ENCODE measurements around the gene USP25. TPM values are rescaled to one million over a fixed set of nuclear protein-coding genes. Genes with fewer than 3 reads are reported as not detected.
"Not testable (repeated sequence)": the region's sequence is repeated elsewhere in the genome, so short reads cannot be mapped to it uniquely, and the experiment has no call there.

Gene USP25
- polyA plus RNA-seq, 4 donors = 8.1 to 22.8 (median 8.9) TPM

DNA sequence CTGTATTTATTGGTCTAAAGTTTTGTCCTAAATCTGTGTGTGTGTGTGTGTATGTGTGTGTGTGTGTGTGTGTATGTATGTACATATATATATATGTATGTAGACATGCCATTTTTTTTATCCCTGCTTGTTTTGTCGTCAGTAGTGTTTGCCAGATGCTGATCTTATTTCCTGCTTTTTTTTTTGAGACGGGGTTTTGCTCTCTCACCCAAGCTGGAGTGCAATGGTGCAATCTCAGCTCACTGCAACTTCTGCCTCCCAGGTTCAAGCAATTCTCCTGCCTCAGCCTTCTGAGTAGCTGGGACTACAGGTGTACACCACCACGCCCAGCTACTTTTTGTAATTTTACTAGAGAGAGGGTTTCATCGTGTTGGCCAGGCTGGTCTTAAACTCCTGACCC, 6.1 kb downstream of the USP25 start:
- peaks cover 7 to 15% (median 9%) of the 10 kb centered on the region in 3 donors for H3K4me1 ChIP-seq (ENCODE audit: control insufficient read depth in 3 of 3, insufficient read depth in 2 of 3, low read depth in 1 of 3, low read length in 2 of 3)
- DNase-seq; FAIRE-seq; H3K27me3 ChIP-seq (ENCODE audit: control insufficient read depth in 3 of 3, insufficient read depth in 3 of 3, low read length in 3 of 3); H3K36me3 ChIP-seq (ENCODE audit: control insufficient read depth in 3 of 3, insufficient read depth in 2 of 3, low read depth in 1 of 3, low read length in 3 of 3); H3K4me3 ChIP-seq (ENCODE audit: low read depth in 1 of 3, low read length in 3 of 3); H3K27ac ChIP-seq (ENCODE audit: low read depth in 1 of 3, low read length in 2 of 3); H3K9me3 ChIP-seq (ENCODE audit: control insufficient read depth in 2 of 2, insufficient read depth in 1 of 2, low read depth in 1 of 2, low read length in 1 of 2): not testable (repeated sequence)
- WGBS, 3 donors = 10 to 34% (median 31%) methylated on average over 4 of the region's 4 CpGs

DNA sequence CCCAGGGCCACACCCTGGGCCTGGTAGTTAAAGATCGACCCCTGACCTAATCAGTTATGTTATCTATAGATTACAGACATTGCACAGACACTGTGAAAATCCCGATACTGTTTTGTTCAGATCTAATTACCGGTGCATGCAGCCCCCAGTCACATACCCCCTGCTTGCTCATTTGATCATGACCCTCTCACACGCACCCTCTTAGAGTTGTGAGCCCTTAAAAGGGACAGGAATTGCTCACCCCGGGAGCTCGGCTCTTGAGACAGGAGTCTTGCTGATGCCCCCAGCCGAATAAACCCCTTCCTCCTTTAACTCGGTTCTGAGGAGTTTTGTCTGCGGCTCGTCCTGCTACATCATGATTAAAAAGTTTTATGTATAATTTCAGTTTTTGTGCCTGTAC, 9.0 kb downstream of the USP25 start:
- FAIRE-seq; H3K9me3 ChIP-seq (ENCODE audit: control insufficient read depth in 2 of 2, insufficient read depth in 1 of 2, low read depth in 1 of 2, low read length in 1 of 2); DNase-seq; H3K4me3 ChIP-seq (ENCODE audit: low read depth in 1 of 3, low read length in 3 of 3); H3K27me3 ChIP-seq (ENCODE audit: control insufficient read depth in 3 of 3, insufficient read depth in 3 of 3, low read length in 3 of 3); H3K27ac ChIP-seq (ENCODE audit: low read depth in 1 of 3, low read length in 2 of 3): not testable (repeated sequence)
- peaks cover 4 to 21% (median 7%) of the 10 kb centered on the region in 3 donors for H3K4me1 ChIP-seq (ENCODE audit: control insufficient read depth in 3 of 3, insufficient read depth in 2 of 3, low read depth in 1 of 3, low read length in 2 of 3)
- H3K36me3 ChIP-seq (ENCODE audit: control insufficient read depth in 3 of 3, insufficient read depth in 2 of 3, low read depth in 1 of 3, low read length in 3 of 3) = peaks cover 0 to 13% (median 0%) of the 10 kb centered on the region in 3 donors
- WGBS, 3 donors = 31 to 69% (median 42%) methylated on average over 10 of the region's 10 CpGs

GRCh38 chr21:15740383-15740782, 10.6 kb downstream of the USP25 start:
- H3K27me3 ChIP-seq (ENCODE audit: control insufficient read depth in 3 of 3, insufficient read depth in 3 of 3, low read length in 3 of 3) = no peaks in the 10 kb centered on the region
- FAIRE-seq (no peak), DNase-seq (no peak)
- no peak overlapping the region for H3K4me3 ChIP-seq (ENCODE audit: low read depth in 1 of 3, low read length in 3 of 3)
- 80 to 90% (median 88%) methylated on average over 3 of the region's 3 CpGs for WGBS, 3 donors
- peaks cover 4 to 20% (median 6%) of the 10 kb centered on the region in 3 donors for H3K4me1 ChIP-seq (ENCODE audit: control insufficient read depth in 3 of 3, insufficient read depth in 2 of 3, low read depth in 1 of 3, low read length in 2 of 3)
- H3K36me3 ChIP-seq (ENCODE audit: control insufficient read depth in 3 of 3, insufficient read depth in 2 of 3, low read depth in 1 of 3, low read length in 3 of 3) = peaks cover 0 to 20% (median 0%) of the 10 kb centered on the region in 3 donors
- H3K9me3 ChIP-seq (ENCODE audit: control insufficient read depth in 2 of 2, insufficient read depth in 1 of 2, low read depth in 1 of 2, low read length in 1 of 2) = peaks cover 0 to 4% of the 10 kb centered on the region in 2 donors
- no peak overlapping the region for H3K27ac ChIP-seq (ENCODE audit: low read depth in 1 of 3, low read length in 2 of 3)

- Histone ChIP-seq H3K27me3 (ENCODE audit: control insufficient read depth in 3 of 3, insufficient read depth in 3 of 3, low read length in 3 of 3) (no peaks in the 10 kb centered on the region), H3K4me3 (ENCODE audit: low read depth in 1 of 3, low read length in 3 of 3) (no peak overlapping the region), H3K36me3 (ENCODE audit: control insufficient read depth in 3 of 3, insufficient read depth in 2 of 3, low read depth in 1 of 3, low read length in 3 of 3) (peaks cover 0 to 20% (median 0%) of the 10 kb centered on the region in 3 donors), H3K27ac (ENCODE audit: low read depth in 1 of 3, low read length in 2 of 3) (no peak overlapping the region), H3K4me1 (ENCODE audit: control insufficient read depth in 3 of 3, insufficient read depth in 2 of 3, low read depth in 1 of 3, low read length in 2 of 3) (peaks cover 4 to 16% (median 5%) of the 10 kb centered on the region in 3 donors), H3K9me3 (ENCODE audit: control insufficient read depth in 2 of 2, insufficient read depth in 1 of 2, low read depth in 1 of 2, low read length in 1 of 2) (peaks cover 0 to 4% of the 10 kb centered on the region in 2 donors)
- DNase-seq = no peak
- 66 to 73% (median 73%) methylated on average over 1 of the region's 1 CpG for WGBS, 3 donors
- no peak for FAIRE-seq
These were observed 11.7 kb downstream of the USP25 start for GRCh38 chr21:15741510-15741909.

DNA sequence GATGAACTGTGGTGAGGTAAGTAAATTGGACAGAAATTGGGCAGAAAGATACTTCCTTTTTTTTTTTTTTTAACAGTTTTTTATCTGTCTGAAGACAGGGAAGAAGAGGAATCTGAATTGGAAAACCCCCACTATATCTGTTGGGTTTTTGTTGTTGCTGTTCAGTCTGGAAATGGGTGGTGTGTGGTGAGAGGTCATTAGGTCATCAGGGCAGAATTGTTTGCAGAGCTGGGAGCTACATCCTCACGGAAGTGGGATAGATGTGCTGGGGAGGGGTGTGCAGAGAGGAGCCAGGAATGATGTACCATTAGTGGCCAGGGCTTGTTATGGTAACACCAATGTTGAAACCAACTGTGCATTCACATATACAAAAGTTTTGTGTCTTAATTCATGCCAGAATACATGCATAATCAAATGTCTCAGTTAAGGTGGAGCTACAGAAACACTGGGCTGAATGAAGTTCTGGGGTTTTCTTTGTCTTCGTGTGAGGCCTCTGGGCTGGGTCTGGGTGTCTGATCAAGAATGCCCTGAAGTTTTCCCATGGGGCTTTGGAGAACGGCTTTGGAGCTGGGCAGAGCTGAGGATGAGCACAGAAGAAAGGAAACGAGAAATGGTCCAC, 12.4 kb downstream of the USP25 start:
- Histone ChIP-seq H3K27me3 (ENCODE audit: control insufficient read depth in 3 of 3, insufficient read depth in 3 of 3, low read length in 3 of 3) (no peaks in the 10 kb centered on the region), H3K36me3 (ENCODE audit: control insufficient read depth in 3 of 3, insufficient read depth in 2 of 3, low read depth in 1 of 3, low read length in 3 of 3) (peaks cover 0 to 20% (median 0%) of the 10 kb centered on the region in 3 donors), H3K4me3 (ENCODE audit: low read depth in 1 of 3, low read length in 3 of 3) (no peak overlapping the region), H3K4me1 (ENCODE audit: control insufficient read depth in 3 of 3, insufficient read depth in 2 of 3, low read depth in 1 of 3, low read length in 2 of 3) (peaks cover 4 to 16% (median 5%) of the 10 kb centered on the region in 3 donors), H3K27ac (ENCODE audit: low read depth in 1 of 3, low read length in 2 of 3) (no peak overlapping the region), H3K9me3 (ENCODE audit: control insufficient read depth in 2 of 2, insufficient read depth in 1 of 2, low read depth in 1 of 2, low read length in 1 of 2) (peaks cover 0 to 4% of the 10 kb centered on the region in 2 donors)
- WGBS, 3 donors = 74 to 81% (median 78%) methylated on average over 4 of the region's 4 CpGs
- no peak for DNase-seq
- FAIRE-seq = no peak

- 98 to 99% (median 99%) methylated on average over 12 to 13 of the region's 13 CpGs for WGBS, 3 donors
- Histone ChIP-seq H3K4me1 (ENCODE audit: control insufficient read depth in 3 of 3, insufficient read depth in 2 of 3, low read depth in 1 of 3, low read length in 2 of 3) (peaks cover 4 to 16% (median 5%) of the 10 kb centered on the region in 3 donors), H3K27me3 (ENCODE audit: control insufficient read depth in 3 of 3, insufficient read depth in 3 of 3, low read length in 3 of 3) (no peaks in the 10 kb centered on the region), H3K4me3 (ENCODE audit: low read depth in 1 of 3, low read length in 3 of 3) (no peak overlapping the region), H3K9me3 (ENCODE audit: control insufficient read depth in 2 of 2, insufficient read depth in 1 of 2, low read depth in 1 of 2, low read length in 1 of 2) (peaks cover 0 to 4% of the 10 kb centered on the region in 2 donors), H3K36me3 (ENCODE audit: control insufficient read depth in 3 of 3, insufficient read depth in 2 of 3, low read depth in 1 of 3, low read length in 3 of 3) (peaks cover 0 to 20% (median 0%) of the 10 kb centered on the region in 3 donors), H3K27ac (ENCODE audit: low read depth in 1 of 3, low read length in 2 of 3) (no peak overlapping the region)
- DNase-seq (no peak), FAIRE-seq (no peak)
These were observed 12.9 kb downstream of the USP25 start for GRCh38 chr21:15742694-15743093.

DNA sequence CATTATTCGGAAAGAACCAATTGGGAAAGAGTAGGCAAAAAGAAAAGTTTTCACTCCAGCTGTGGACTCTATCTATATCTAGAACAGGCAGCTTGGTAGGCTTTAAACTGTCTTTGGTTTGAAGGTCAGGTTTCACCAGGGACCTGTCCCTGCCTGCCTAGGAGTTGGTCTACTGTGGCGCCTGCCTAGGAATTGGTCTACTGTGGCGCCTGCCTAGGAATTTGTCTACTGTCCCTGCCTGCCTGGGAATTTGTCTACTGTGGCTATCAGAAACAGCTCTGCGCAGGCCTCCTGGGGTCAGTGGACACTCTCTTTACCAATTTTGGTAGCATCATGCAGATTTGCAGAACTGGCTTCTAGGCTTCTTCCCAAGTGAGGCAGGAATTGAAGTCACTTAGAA, 13.8 kb downstream of the USP25 start:
- Histone ChIP-seq H3K4me3 (ENCODE audit: low read depth in 1 of 3, low read length in 3 of 3) (no peak overlapping the region), H3K27me3 (ENCODE audit: control insufficient read depth in 3 of 3, insufficient read depth in 3 of 3, low read length in 3 of 3) (no peaks in the 10 kb centered on the region), H3K9me3 (ENCODE audit: control insufficient read depth in 2 of 2, insufficient read depth in 1 of 2, low read depth in 1 of 2, low read length in 1 of 2) (peaks cover 0 to 4% of the 10 kb centered on the region in 2 donors), H3K27ac (ENCODE audit: low read depth in 1 of 3, low read length in 2 of 3) (no peak overlapping the region), H3K36me3 (ENCODE audit: control insufficient read depth in 3 of 3, insufficient read depth in 2 of 3, low read depth in 1 of 3, low read length in 3 of 3) (peaks cover 0 to 20% (median 0%) of the 10 kb centered on the region in 3 donors), H3K4me1 (ENCODE audit: control insufficient read depth in 3 of 3, insufficient read depth in 2 of 3, low read depth in 1 of 3, low read length in 2 of 3) (peaks cover 2 to 18% (median 8%) of the 10 kb centered on the region in 3 donors)
- WGBS, 3 donors = 97 to 99% (median 98%) methylated on average over 4 of the region's 4 CpGs
- no peak for FAIRE-seq
- DNase-seq = no peak

DNA sequence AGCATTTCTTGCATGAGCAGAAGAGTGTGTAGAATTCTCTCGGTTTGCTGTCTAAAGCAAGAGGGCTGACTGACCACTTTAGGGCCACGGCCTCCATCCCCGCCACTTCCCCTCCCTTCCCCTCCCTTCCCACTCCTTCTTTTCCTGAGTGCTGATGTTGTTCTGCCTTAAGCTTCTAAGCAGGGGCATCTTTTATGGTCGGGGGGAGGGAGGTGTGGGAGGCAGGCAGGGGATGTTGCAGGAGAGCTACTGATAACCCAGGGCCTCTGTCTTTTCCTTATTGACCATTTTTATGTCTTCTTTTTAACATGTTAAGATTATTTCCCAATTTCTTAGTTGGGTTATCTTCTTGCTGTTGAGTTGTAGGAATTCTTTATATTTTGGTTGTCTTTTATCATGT, 15.1 kb downstream of the USP25 start:
- H3K36me3 ChIP-seq (ENCODE audit: control insufficient read depth in 3 of 3, insufficient read depth in 2 of 3, low read depth in 1 of 3, low read length in 3 of 3) = peaks cover 0 to 20% (median 0%) of the 10 kb centered on the region in 3 donors
- H3K9me3 ChIP-seq (ENCODE audit: control insufficient read depth in 2 of 2, insufficient read depth in 1 of 2, low read depth in 1 of 2, low read length in 1 of 2) = peaks cover 0 to 4% of the 10 kb centered on the region in 2 donors
- peaks cover 5 to 14% (median 13%) of the 10 kb centered on the region in 3 donors for H3K4me1 ChIP-seq (ENCODE audit: control insufficient read depth in 3 of 3, insufficient read depth in 2 of 3, low read depth in 1 of 3, low read length in 2 of 3)
- WGBS, 3 donors = 74 to 76% (median 75%) methylated on average over 4 of the region's 4 CpGs
- no peaks in the 10 kb centered on the region for H3K27me3 ChIP-seq (ENCODE audit: control insufficient read depth in 3 of 3, insufficient read depth in 3 of 3, low read length in 3 of 3)
- H3K27ac ChIP-seq (ENCODE audit: low read depth in 1 of 3, low read length in 2 of 3) = no peak overlapping the region
- no peak for DNase-seq
- no peak for FAIRE-seq
- H3K4me3 ChIP-seq (ENCODE audit: low read depth in 1 of 3, low read length in 3 of 3) = no peak overlapping the region
